Stimulated activated memory B cell treated with anti-CD40 and anti-IgM and Interleukin-4, amounts not matched to agents 10 μg/mL and 1 μg/mL and 100 μg/mL, for 72 hours (primary cell): ENCODE measurements around the gene SPDEF.

Source experiments
- ATAC-seq: fragments of 150-1000 bp; cut with Tn5 transposase; 2 replicates; pipeline ENCODE4 v1.10.0; 2021
- H3K27ac Mint-ChIP-seq: one replicate; pipeline ENCODE4 v1.8.0; 2022; ENCODE audit warnings: mild to moderate bottlenecking, mixed read lengths
- H3K27me3 Mint-ChIP-seq: one replicate; pipeline ENCODE4 v1.8.0; 2022; ENCODE audit warnings: mixed read lengths
- H3K36me3 Mint-ChIP-seq: one replicate; pipeline ENCODE4 v1.8.0; 2022; ENCODE audit warnings: mixed read lengths
- H3K4me1 Mint-ChIP-seq: one replicate; pipeline ENCODE4 v1.8.0; 2022; ENCODE audit warnings: mixed read lengths
- H3K4me3 Mint-ChIP-seq: one replicate; pipeline ENCODE4 v1.8.0; 2022; ENCODE audit warnings: mild to moderate bottlenecking, moderate library complexity, mixed read lengths
- H3K9me3 Mint-ChIP-seq: one replicate; pipeline ENCODE4 v1.8.0; 2022; ENCODE audit warnings: mixed read lengths

Gene SPDEF

GRCh38 chr6:34524499-34524898 is 31.6 kb downstream of the SPDEF start:
- no peak overlapping the region for H3K27ac Mint-ChIP-seq

GRCh38 chr6:34523441-34524206 is 32.5 kb downstream of the SPDEF start:
- Mint-ChIP-seq H3K27me3 (no peaks in the 10 kb centered on the region), H3K36me3 (no peaks in the 10 kb centered on the region), H3K4me1 (no peaks in the 10 kb centered on the region), H3K27ac (no peak overlapping the region), H3K4me3 (no peak overlapping the region), H3K9me3 (no peaks in the 10 kb centered on the region)
- ATAC-seq: no peak

More at GRCh38 chr6:34524499-34524898, 31.6 kb downstream of the SPDEF start:
- no peaks in the 10 kb centered on the region for H3K27me3 Mint-ChIP-seq
- no peaks in the 10 kb centered on the region for H3K4me1 Mint-ChIP-seq
- H3K9me3 Mint-ChIP-seq: no peaks in the 10 kb centered on the region
- ATAC-seq: no peak
- no peaks in the 10 kb centered on the region for H3K36me3 Mint-ChIP-seq
- no peak overlapping the region for H3K4me3 Mint-ChIP-seq

- Mint-ChIP-seq H3K4me3 (no peak overlapping the region), H3K4me1 (no peaks in the 10 kb centered on the region), H3K27ac (no peak overlapping the region), H3K9me3 (no peaks in the 10 kb centered on the region), H3K27me3 (peaks cover 3% of the 10 kb centered on the region), H3K36me3 (no peaks in the 10 kb centered on the region)
- no peak for ATAC-seq
These were observed 33.4 kb downstream of the SPDEF start for GRCh38 chr6:34522761-34523160.

- Mint-ChIP-seq H3K27ac (no peak overlapping the region), H3K4me3 (no peak overlapping the region), H3K9me3 (no peaks in the 10 kb centered on the region), H3K4me1 (no peaks in the 10 kb centered on the region), H3K27me3 (peaks cover 14% of the 10 kb centered on the region), H3K36me3 (no peaks in the 10 kb centered on the region)
- ATAC-seq: no peak
These were observed 34.5 kb downstream of the SPDEF start for GRCh38 chr6:34521463-34522285.

GRCh38 chr6:34520645-34521462 is 35.3 kb downstream of the SPDEF start:
- Mint-ChIP-seq H3K36me3 (no peaks in the 10 kb centered on the region), H3K27me3 (peaks cover 15% of the 10 kb centered on the region), H3K4me1 (no peaks in the 10 kb centered on the region), H3K27ac (no peak overlapping the region), H3K4me3 (no peak overlapping the region), H3K9me3 (no peaks in the 10 kb centered on the region)
- ATAC-seq: no peak

GRCh38 chr6:34519971-34520644 is 36.0 kb downstream of the SPDEF start:
- no peaks in the 10 kb centered on the region for H3K9me3 Mint-ChIP-seq
- no peaks in the 10 kb centered on the region for H3K36me3 Mint-ChIP-seq
- H3K27ac Mint-ChIP-seq: no peak overlapping the region
- peaks cover 15% of the 10 kb centered on the region for H3K27me3 Mint-ChIP-seq
- no peak overlapping the region for H3K4me3 Mint-ChIP-seq
- no peak for ATAC-seq
- H3K4me1 Mint-ChIP-seq: no peaks in the 10 kb centered on the region

GRCh38 chr6:34518669-34519365 is 37.3 kb downstream of the SPDEF start:
- Mint-ChIP-seq H3K4me1 (no peaks in the 10 kb centered on the region), H3K4me3 (no peak overlapping the region), H3K27ac (no peak overlapping the region), H3K9me3 (no peaks in the 10 kb centered on the region), H3K36me3 (no peaks in the 10 kb centered on the region), H3K27me3 (peaks cover 26% of the 10 kb centered on the region)
- ATAC-seq: no peak

- peaks cover 33% of the 10 kb centered on the region for H3K27me3 Mint-ChIP-seq
These were observed 38.2 kb downstream of the SPDEF start for GRCh38 chr6:34517966-34518365.

GRCh38 chr6:34517461-34517881 is 38.7 kb downstream of the SPDEF start:
- no peak overlapping the region for H3K4me3 Mint-ChIP-seq
- no peak for ATAC-seq

More at GRCh38 chr6:34517966-34518365, 38.2 kb downstream of the SPDEF start:
- no peak for ATAC-seq
- Mint-ChIP-seq H3K36me3 (no peaks in the 10 kb centered on the region), H3K4me1 (no peaks in the 10 kb centered on the region), H3K9me3 (no peaks in the 10 kb centered on the region), H3K27ac (no peak overlapping the region), H3K4me3 (no peak overlapping the region)

GRCh38 chr6:34516391-34517324 is 39.5 kb downstream of the SPDEF start:
- Mint-ChIP-seq H3K27me3 (peaks cover 40% of the 10 kb centered on the region), H3K4me3 (no peak overlapping the region), H3K27ac (no peak overlapping the region), H3K36me3 (no peaks in the 10 kb centered on the region), H3K9me3 (no peaks in the 10 kb centered on the region), H3K4me1 (no peaks in the 10 kb centered on the region)
- no peak for ATAC-seq

More at GRCh38 chr6:34517461-34517881, 38.7 kb downstream of the SPDEF start:
- no peak overlapping the region for H3K27ac Mint-ChIP-seq
- peaks cover 33% of the 10 kb centered on the region for H3K27me3 Mint-ChIP-seq
- H3K9me3 Mint-ChIP-seq: no peaks in the 10 kb centered on the region
- H3K36me3 Mint-ChIP-seq: no peaks in the 10 kb centered on the region
- no peaks in the 10 kb centered on the region for H3K4me1 Mint-ChIP-seq

GRCh38 chr6:34515473-34516387 is 40.4 kb downstream of the SPDEF start:
- no peak for ATAC-seq
- Mint-ChIP-seq H3K9me3 (no peaks in the 10 kb centered on the region), H3K36me3 (no peaks in the 10 kb centered on the region), H3K4me1 (no peaks in the 10 kb centered on the region), H3K27ac (no peak overlapping the region), H3K27me3 (peaks cover 41% of the 10 kb centered on the region), H3K4me3 (no peak overlapping the region)

- no peak overlapping the region for H3K27ac Mint-ChIP-seq
- no peak for ATAC-seq
- H3K4me3 Mint-ChIP-seq: no peak overlapping the region
- peaks cover 41% of the 10 kb centered on the region for H3K27me3 Mint-ChIP-seq
- H3K36me3 Mint-ChIP-seq: no peaks in the 10 kb centered on the region
- no peaks in the 10 kb centered on the region for H3K4me1 Mint-ChIP-seq
- H3K9me3 Mint-ChIP-seq: peaks cover 6% of the 10 kb centered on the region
These were observed 41.3 kb downstream of the SPDEF start for GRCh38 chr6:34514593-34515472.
